IMR-90 (cell line): ENCODE data around the gene RASL10B. TPM values are rescaled to one million over a fixed set of nuclear protein-coding genes. Genes with fewer than 3 reads are reported as not detected.
A peak's percentile ranks its signal among the peaks of the same experiment; 100 is the strongest.
"Not testable (repeated sequence)": the region's sequence is repeated elsewhere in the genome, so short reads cannot be mapped to it uniquely, and the experiment has no call there.

Source experiments
- ATAC-seq: fragments of 200-7000 bp; cut with Tn5 transposase; 2 replicates; pipeline ENCODE4 v1.9.1; 2020; ENCODE audit warnings: low read depth, mild to moderate bottlenecking, moderate library complexity
- BruUV-seq: library from RNA; stranded (reverse); fragments of 400-500 nt; replicated peaks from 2 replicates; lab custom pipeline; 2021; lab: Mats Ljungman, UMichigan
- CTCF ChIA-PET: fragments of 300-600 bp; formaldehyde crosslinking; extraction: SDS; loops from one replicate; lab custom pipeline; 2021; ENCODE audit warnings: antibody characterized with exemption; lab: Yijun Ruan, JAX
- POLR2A ChIA-PET: fragments of 300-600 bp; sonication (Branson Sonifier 250); formaldehyde crosslinking; loops from one replicate; lab custom pipeline; 2022; ENCODE audit warnings: antibody characterized with exemption; ENCODE audit not compliant: unreplicated experiment; lab: Charles Lee
- DNase-seq: peaks from one replicate; pipeline ENCODE4 v3.0.0; 2013
- H2AFZ ChIP-seq: replicated peaks from 2 replicates; pipeline ENCODE3; 2013; ENCODE audit warnings: low read length, mild to moderate bottlenecking; ENCODE audit not compliant: poor library complexity
- H2AK5ac ChIP-seq: 2 replicates; pipeline ENCODE4 v1.6.1; 2013; ENCODE audit warnings: low read depth, low read length, inconsistent platforms
- H2AK9ac ChIP-seq: replicated peaks from 2 replicates; pipeline ENCODE3; 2013; ENCODE audit warnings: mild to moderate bottlenecking, low read depth, low read length, moderate library complexity; ENCODE audit not compliant: poor library complexity
- H2BK120ac ChIP-seq: 2 replicates; pipeline ENCODE4 v1.6.1; 2013; ENCODE audit warnings: low read depth, low read length, inconsistent platforms
- H2BK15ac ChIP-seq: 3 replicates; pipeline ENCODE4 v1.6.1; 2013; ENCODE audit warnings: low read depth, low read length, inconsistent platforms
- H2BK20ac ChIP-seq: 2 replicates; pipeline ENCODE4 v1.6.1; 2013; ENCODE audit warnings: low read depth, mild to moderate bottlenecking, inconsistent platforms, low read length, moderate library complexity
- H2BK5ac ChIP-seq: 2 replicates; pipeline ENCODE4 v1.6.1; 2013; ENCODE audit warnings: mild to moderate bottlenecking, low read depth, low read length, inconsistent platforms; ENCODE audit not compliant: poor library complexity, severe bottlenecking
- H3K14ac ChIP-seq: replicated peaks from 2 replicates; pipeline ENCODE4 v1.6.1; 2013; ENCODE audit warnings: low read depth, low read length, inconsistent platforms
- H3K18ac ChIP-seq: 2 replicates; pipeline ENCODE4 v1.6.1; 2013; ENCODE audit warnings: low read depth, low read length, control low read depth
- H3K23ac ChIP-seq: 2 replicates; pipeline ENCODE4 v1.6.1; 2013; ENCODE audit warnings: low read depth, low read length, inconsistent platforms
- H3K27ac ChIP-seq: 2 replicates; pipeline ENCODE4 v1.5.1; 2013; ENCODE audit warnings: mild to moderate bottlenecking, control low read depth, low read length; ENCODE audit not compliant: insufficient read depth
- H3K27me3 ChIP-seq: 2 replicates; pipeline ENCODE4 v1.6.1; 2013; ENCODE audit warnings: low read length; ENCODE audit not compliant: control insufficient read depth, insufficient read depth
- H3K36me3 ChIP-seq: 2 replicates; pipeline ENCODE4 v1.6.1; 2013; ENCODE audit warnings: low read length, mixed read lengths; ENCODE audit not compliant: control insufficient read depth, insufficient read depth
- H3K4ac ChIP-seq: 2 replicates; pipeline ENCODE4 v1.6.1; 2013; ENCODE audit warnings: low read depth, low read length, inconsistent platforms
- H3K4me1 ChIP-seq: 2 replicates; pipeline ENCODE4 v1.6.1; 2013; ENCODE audit warnings: low read length, mixed read lengths; ENCODE audit not compliant: control insufficient read depth, insufficient read depth
- H3K4me2 ChIP-seq: 2 replicates; pipeline ENCODE4 v1.6.1; 2013; ENCODE audit warnings: low read depth, mild to moderate bottlenecking, control low read depth, low read length, moderate library complexity
- H3K4me3 ChIP-seq: 2 replicates; pipeline ENCODE4 v1.5.1; 2013; ENCODE audit warnings: low read depth, mild to moderate bottlenecking, control low read depth, low read length, moderate library complexity; ENCODE audit not compliant: insufficient read depth
- H3K56ac ChIP-seq: 2 replicates; pipeline ENCODE4 v1.6.1; 2013; ENCODE audit warnings: low read length, inconsistent platforms; ENCODE audit not compliant: insufficient read depth; ENCODE audit errors: extremely low read depth
- H3K79me1 ChIP-seq, 2 experiments: 2 replicates each; pipeline ENCODE4 v1.6.1; 2013; ENCODE audit warnings: low read length in 2 of 2, inconsistent platforms in 1 of 2, low read depth in 1 of 2
- H3K9ac ChIP-seq: 2 replicates; pipeline ENCODE4 v1.6.1; 2013; ENCODE audit warnings: low read depth, low read length, control low read depth
- H3K9me1 ChIP-seq: 2 replicates; pipeline ENCODE4 v1.6.1; 2013; ENCODE audit warnings: low read length, inconsistent platforms; ENCODE audit not compliant: insufficient read depth
- H3K9me3 ChIP-seq: 2 replicates; pipeline ENCODE4 v1.6.1; 2013; ENCODE audit warnings: low read length; ENCODE audit not compliant: control insufficient read depth, insufficient read depth
- H4K20me1 ChIP-seq: 2 replicates; pipeline ENCODE4 v1.6.1; 2013; ENCODE audit warnings: low read length, inconsistent platforms; ENCODE audit not compliant: insufficient read depth
- H4K5ac ChIP-seq: 2 replicates; pipeline ENCODE4 v1.6.1; 2013; ENCODE audit warnings: mild to moderate bottlenecking, low read depth, low read length, control low read depth
- H4K8ac ChIP-seq, 2 experiments: 2 replicates each; pipeline ENCODE4 v1.6.1; 2013; ENCODE audit warnings: low read depth in 2 of 2, low read length in 2 of 2, control low read depth in 1 of 2, inconsistent platforms in 1 of 2
- H4K91ac ChIP-seq: 2 replicates; pipeline ENCODE4 v1.6.1; 2013; ENCODE audit warnings: low read depth, low read length, inconsistent platforms; ENCODE audit not compliant: insufficient read depth
- NFE2L2 ChIP-seq: fragments of 150-350 bp; IDR thresholded peaks from 2 replicates; pipeline ENCODE4 v1.6.1; 2016; ENCODE audit warnings: low read depth, mild to moderate bottlenecking, low read length
- WGBS, 2 experiments: methylation state at CpG; one replicate each; pipeline versions ENCODE4 v1.1.5 to v1.1.7; 2013; ENCODE audit warnings: missing lambda C conversion rate in 2 of 2; ENCODE audit not compliant: insufficient read length in 1 of 2; ENCODE audit errors: extremely low coverage in 2 of 2; 5-methylcytosine and 5-hydroxymethylcytosine counted together
- dilution Hi-C: fragments of 300-500 bp; cut with HindIII; formaldehyde crosslinking; loops from one replicate; pipeline ENCODE4 v1.14.3; 2018; ENCODE audit warnings: low sequenced_read_pairs; ENCODE audit not compliant: unreplicated experiment
- in situ Hi-C: fragments of 300-500 bp; cut with MboI; formaldehyde crosslinking; loops from 3 replicates; pipeline ENCODE4 v1.14.3; 2019; ENCODE audit warnings: low sequenced_read_pairs, inconsistent platforms, mixed read lengths
- intact Hi-C: fragments of 100-400 bp; cut with micrococcal nuclease; formaldehyde crosslinking; loops from 2 replicates; pipeline ENCODE4 v1.10.0; 2022
- polyA plus RNA-seq, 3 experiments: library from polyadenylated mRNA; depleted of rRNA; stranded (reverse); fragments of >200 nt; gene quantifications; 2 replicates each; pipeline ENCODE4 v1.2.3, GENCODE V29; 2012; ENCODE audit warnings: low replicate concordance in 1 of 3
- total RNA-seq: library from RNA; depleted of rRNA; stranded (reverse); fragments of >200 nt; gene quantifications from 2 replicates; pipeline ENCODE4 v1.2.3, GENCODE V29; 2012
- TF ChIP-seq, protein P1 (sequence below): fragments of 150-350 bp; IDR thresholded peaks from 2 replicates; pipeline ENCODE4 v1.6.1; 2017; ENCODE audit warnings: mild to moderate bottlenecking, antibody characterized with exemption, low read length, low read depth

RASL10B gene
- total and polyA plus RNA-seq, 2 of the 4 experiments (the other 2 are of a cell fraction) = 4.1 to 4.7 TPM

GRCh38 chr17:35750526-35751395, 19.3 kb downstream of the RASL10B start:
- Histone ChIP-seq H3K36me3 (no peaks in the 10 kb centered on the region), H3K18ac (no peak overlapping the region), H2BK15ac (no peak overlapping the region), H3K23ac (no peak overlapping the region), H3K9me3 (no peaks in the 10 kb centered on the region), H4K91ac (no peak overlapping the region), H3K56ac (no peak overlapping the region), H3K79me1 (no peaks in the 10 kb centered on the region), H3K14ac (no peak overlapping the region), H4K5ac (no peak overlapping the region), H4K8ac (no peak overlapping the region), H3K4me2 (no peak overlapping the region; the same call in 1 of the 2 replicates), H3K9ac (no peak overlapping the region), H2AFZ (peak overlapping the region; percentile 76), H3K4ac (no peak overlapping the region), H3K4me3 (no peak overlapping the region), H2BK20ac (no peak overlapping the region), H2AK9ac (peak overlapping the region; percentile 33), H3K9me1 (no peaks in the 10 kb centered on the region), H2AK5ac (no peak overlapping the region), H4K20me1 (no peaks in the 10 kb centered on the region), H3K27me3 (peaks cover 48% of the 10 kb centered on the region), H3K4me1 (peaks cover 8% of the 10 kb centered on the region; the same call in 1 of the 2 replicates), H2BK120ac (no peak overlapping the region), H3K27ac (no peak overlapping the region), H2BK5ac (no peak overlapping the region)
- in situ Hi-C loops = no loop called here
- WGBS, 2 experiments = 88% methylated on average over 1 of the region's 10 CpGs; no CpG with 5 or more reads in 1 of the 2 experiments
- TF ChIP-seq, protein P1, sequence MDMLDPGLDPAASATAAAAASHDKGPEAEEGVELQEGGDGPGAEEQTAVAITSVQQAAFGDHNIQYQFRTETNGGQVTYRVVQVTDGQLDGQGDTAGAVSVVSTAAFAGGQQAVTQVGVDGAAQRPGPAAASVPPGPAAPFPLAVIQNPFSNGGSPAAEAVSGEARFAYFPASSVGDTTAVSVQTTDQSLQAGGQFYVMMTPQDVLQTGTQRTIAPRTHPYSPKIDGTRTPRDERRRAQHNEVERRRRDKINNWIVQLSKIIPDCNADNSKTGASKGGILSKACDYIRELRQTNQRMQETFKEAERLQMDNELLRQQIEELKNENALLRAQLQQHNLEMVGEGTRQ = no peak
- no peak for TF ChIP-seq NFE2L2
- BruUV-seq = no TSS peak
- POLR2A ChIA-PET = no interaction called here
- CTCF ChIA-PET = interaction anchor here (1.0 to 1.5 kb wide), 3 partner anchors 13 to 217 kb away, joined by 3 to 7 read pairs (median 3); no protein-coding TSS in a partner anchor
- dilution Hi-C loops = no loop called here
- ATAC-seq (no peak), DNase-seq (no peak)
- intact Hi-C loops = no loop called here

DNA sequence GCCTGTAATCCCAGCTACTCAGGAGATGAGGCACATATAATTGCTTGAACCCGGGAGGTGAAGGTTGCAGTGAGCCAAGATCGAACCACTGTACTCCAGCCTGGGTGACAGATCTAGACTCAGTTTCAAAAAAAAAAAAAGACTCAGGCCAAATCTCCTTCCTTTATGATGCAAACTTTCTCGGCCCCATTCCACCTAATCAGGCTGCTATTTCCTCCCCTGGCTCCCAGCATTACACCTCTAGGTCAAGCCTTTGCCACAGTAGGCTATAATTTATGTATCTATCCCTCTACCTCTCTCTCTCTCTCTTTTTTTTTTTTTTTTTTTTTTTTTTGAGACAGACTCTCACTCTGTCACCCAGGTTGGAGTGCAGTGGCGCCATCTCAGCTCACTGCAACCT, 20.1 kb downstream of the RASL10B start:
- H2BK15ac ChIP-seq, H3K27ac ChIP-seq, H3K18ac ChIP-seq, ATAC-seq, intact Hi-C loops, H3K56ac ChIP-seq, H3K79me1 ChIP-seq, H2AFZ ChIP-seq, in situ Hi-C loops, H3K4me1 ChIP-seq, H4K8ac ChIP-seq, H3K9me1 ChIP-seq, H3K4me2 ChIP-seq, H2BK120ac ChIP-seq, BruUV-seq, dilution Hi-C loops, H2BK20ac ChIP-seq, H4K91ac ChIP-seq, H2BK5ac ChIP-seq, H3K36me3 ChIP-seq, H3K14ac ChIP-seq, H2AK5ac ChIP-seq, H2AK9ac ChIP-seq, H3K4ac ChIP-seq, H3K23ac ChIP-seq, H3K9me3 ChIP-seq, H4K5ac ChIP-seq, H3K9ac ChIP-seq, H3K4me3 ChIP-seq, H4K20me1 ChIP-seq, POLR2A ChIA-PET: not testable (repeated sequence)
- WGBS, 2 experiments = 100% methylated on average over 1 of the region's 4 CpGs; no CpG with 5 or more reads in 1 of the 2 experiments
- peaks cover 46% of the 10 kb centered on the region for H3K27me3 ChIP-seq
- peak; percentile 34 for DNase-seq
- CTCF ChIA-PET = interaction anchor here (1.2 kb wide), 1 partner anchor 13 kb away, joined by 3 read pairs; no protein-coding TSS in a partner anchor
